Right renal pelvis (tissue), 4 donors: ENCODE results near the gene CUBN. TPM values are rescaled to one million over a fixed set of nuclear protein-coding genes. Genes with fewer than 3 reads are reported as not detected.

ENCODE experiments used
- DNase-seq, 4 donors: peaks; one replicate each; pipeline ENCODE4 v3.0.0-alpha.2; 2013; ENCODE audit warnings: low read depth in 4 of 4, low spot score in 3 of 4, missing footprints in 1 of 4
- polyA plus RNA-seq, 4 donors: library from polyadenylated mRNA; unstranded; fragments of 120-200 nt; gene quantifications; one replicate each; pipeline ENCODE4 v1.2.1, GENCODE V29; 2013; ENCODE audit not compliant: insufficient read length in 4 of 4

CUBN gene
- polyA plus RNA-seq, 4 donors: 165 to 260 (median 180) TPM

GRCh38 chr10:17109475-17110207 is 20.0 kb downstream of the CUBN start:
- DNase-seq: no peak

- no peak for DNase-seq
Observed at GRCh38 chr10:17109046-17109445, 20.6 kb downstream of the CUBN start.

GRCh38 chr10:17106991-17107390 is 22.6 kb downstream of the CUBN start:
- DNase-seq: no peak

- no peak for DNase-seq
Observed at GRCh38 chr10:17101910-17102266, 27.7 kb downstream of the CUBN start.

- DNase-seq: no peak
Observed at GRCh38 chr10:17101257-17101909, 28.2 kb downstream of the CUBN start.

- DNase-seq: no peak
Observed at GRCh38 chr10:17100586-17100985, 29.0 kb downstream of the CUBN start.

GRCh38 chr10:17098012-17098411 is 31.6 kb downstream of the CUBN start:
- no peak for DNase-seq

- no peak for DNase-seq
Observed at GRCh38 chr10:17094844-17095243, 34.8 kb downstream of the CUBN start.

GRCh38 chr10:17092986-17093803 is 36.4 kb downstream of the CUBN start:
- DNase-seq: no peak

GRCh38 chr10:17092216-17092944 is 37.2 kb downstream of the CUBN start:
- DNase-seq: no peak

- no peak for DNase-seq
Observed at GRCh38 chr10:17088118-17088806, 41.3 kb downstream of the CUBN start.

- no peak for DNase-seq
Observed at GRCh38 chr10:17086865-17087367, 42.7 kb downstream of the CUBN start.

- DNase-seq: no peak
Observed at GRCh38 chr10:17085011-17085725, 44.4 kb downstream of the CUBN start.

- no peak for DNase-seq
Observed at GRCh38 chr10:17084258-17084657, 45.4 kb downstream of the CUBN start.

- DNase-seq: no peak
Observed at GRCh38 chr10:17081431-17081830, 48.2 kb downstream of the CUBN start.

GRCh38 chr10:17077890-17078289 is 51.7 kb downstream of the CUBN start:
- no peak for DNase-seq

- DNase-seq: no peak
Observed at GRCh38 chr10:17077346-17077781, 52.2 kb downstream of the CUBN start.

- no peak for DNase-seq
Observed at GRCh38 chr10:17076626-17077345, 52.8 kb downstream of the CUBN start.
